Central memory CD4-positive, alpha-beta T cell (primary cell): ENCODE measurements around the gene AKAP5.
A peak's percentile ranks its signal among the peaks of the same experiment; 100 is the strongest.

Experiments used
- DNase-seq: peaks from one replicate; pipeline ENCODE4 v3.0.0; 2022
- total RNA-seq, 3 experiments: gene quantifications; one replicate each; lab custom pipeline; 2026; lab: John Stamatoyannopoulos, UW

AKAP5 gene
- total RNA-seq, result 0.19 to 1.8 (median 0.27) reads per million in 3 experiments

GRCh38 chr14:64465191-64465822, at the start of gene AKAP5:
AKAP5 (plus strand) TSS chr14:64465499; CDS start chr14:64468395, 2,896 bp downstream.
- DNase-seq, result peak; percentile 63

- no peak for DNase-seq
Measured at GRCh38 chr14:64416348-64416932, 48.9 kb upstream of the AKAP5 start.

GRCh38 chr14:64417055-64417770, 48.1 kb upstream of the AKAP5 start:
- no peak for DNase-seq

DNA sequence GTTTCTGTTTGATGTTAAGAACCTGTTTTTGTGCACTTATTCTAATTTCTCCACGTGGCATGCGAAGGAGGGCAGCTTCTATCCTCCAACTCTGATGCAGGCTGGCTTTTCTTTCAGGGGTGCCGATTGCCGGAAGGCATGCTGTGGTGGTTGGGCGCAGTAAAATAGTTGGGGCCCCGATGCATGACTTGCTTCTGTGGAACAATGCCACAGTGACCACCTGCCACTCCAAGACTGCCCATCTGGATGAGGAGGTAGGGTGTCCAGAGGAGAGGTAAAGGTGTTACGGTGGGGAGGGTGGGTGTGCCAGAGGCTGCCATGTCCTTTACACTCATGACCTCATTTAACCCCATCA, 47.6 kb upstream of the AKAP5 start:
- no peak for DNase-seq

DNA sequence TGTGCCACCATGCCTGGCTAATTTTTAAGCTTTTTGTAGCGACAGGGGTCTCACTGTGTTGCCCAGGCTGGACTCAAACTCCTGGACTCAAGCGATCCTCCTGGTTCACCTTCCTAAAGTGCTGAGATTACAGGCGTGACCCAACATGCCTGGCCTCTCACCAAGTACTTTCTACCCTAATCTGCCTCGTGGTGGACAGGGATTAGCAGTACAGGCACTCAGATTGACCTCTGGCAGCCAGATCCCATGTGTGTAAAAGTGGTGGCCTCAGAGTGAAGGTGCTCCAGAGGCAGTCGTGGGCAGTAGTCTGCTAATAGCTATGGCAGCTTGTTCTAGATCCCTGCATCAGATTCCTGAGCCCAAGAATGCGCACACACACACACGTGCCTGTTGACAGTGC, 46.3 kb upstream of the AKAP5 start:
- DNase-seq, result no peak

GRCh38 chr14:64421166-64421565, 44.1 kb upstream of the AKAP5 start:
- DNase-seq, result no peak

GRCh38 chr14:64422005-64422404, 43.3 kb upstream of the AKAP5 start:
- DNase-seq, result no peak

GRCh38 chr14:64422756-64423155, 42.5 kb upstream of the AKAP5 start:
- no peak for DNase-seq

DNA sequence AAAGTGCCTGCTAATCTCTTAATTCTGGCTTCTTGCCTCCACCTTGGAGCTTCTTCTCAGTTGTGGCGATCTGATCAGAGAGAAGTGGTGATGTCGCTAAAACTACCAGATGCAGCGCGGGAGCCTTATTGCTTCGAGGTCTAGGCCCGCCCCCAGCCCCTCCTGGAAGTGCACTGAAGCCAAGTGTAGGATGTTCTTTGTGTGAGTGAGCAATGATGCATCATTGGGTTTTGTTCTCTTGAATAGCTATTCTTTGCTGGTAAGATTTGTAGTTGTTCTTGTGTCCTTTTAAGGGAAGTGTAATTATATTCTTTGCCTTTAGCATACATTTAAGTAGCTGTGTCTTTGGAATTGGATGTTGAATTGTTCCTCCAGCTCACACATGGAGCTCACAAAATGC, 41.3 kb upstream of the AKAP5 start:
- no peak for DNase-seq

GRCh38 chr14:64434528-64434927, 30.8 kb upstream of the AKAP5 start:
- no peak for DNase-seq

DNA sequence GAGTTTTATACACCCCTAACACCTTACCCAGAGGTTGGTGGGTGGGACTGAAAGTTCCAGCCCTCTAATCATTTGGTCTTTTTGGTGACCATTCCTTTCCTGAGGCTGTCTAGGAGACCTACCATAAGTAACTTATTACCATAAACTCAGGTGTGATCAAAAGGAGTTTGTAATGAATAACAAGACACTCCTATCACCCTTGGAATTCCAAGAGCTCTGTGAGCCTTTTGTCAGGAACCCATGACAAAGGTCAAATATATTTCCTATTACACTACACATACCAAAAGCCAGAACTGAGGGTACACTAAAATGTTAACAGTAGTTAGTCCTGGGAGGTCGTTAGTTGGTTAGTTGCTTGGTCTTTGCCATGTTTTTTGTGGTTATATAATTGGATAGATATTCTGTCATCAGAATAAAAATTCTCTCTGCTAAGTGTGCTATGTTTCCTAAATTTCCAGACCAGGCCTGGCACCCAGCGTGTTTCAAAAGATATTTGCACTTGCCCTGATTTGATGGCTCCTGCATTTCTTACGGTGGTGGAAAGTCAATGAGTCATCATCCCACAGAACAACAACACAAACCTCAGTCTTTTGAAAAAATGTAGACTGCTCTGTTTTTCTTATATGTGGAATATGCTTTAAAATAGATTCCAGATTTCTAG, 27.0 kb upstream of the AKAP5 start:
- DNase-seq, result no peak

GRCh38 chr14:64439141-64439540, 26.2 kb upstream of the AKAP5 start:
- DNase-seq, result no peak

DNA sequence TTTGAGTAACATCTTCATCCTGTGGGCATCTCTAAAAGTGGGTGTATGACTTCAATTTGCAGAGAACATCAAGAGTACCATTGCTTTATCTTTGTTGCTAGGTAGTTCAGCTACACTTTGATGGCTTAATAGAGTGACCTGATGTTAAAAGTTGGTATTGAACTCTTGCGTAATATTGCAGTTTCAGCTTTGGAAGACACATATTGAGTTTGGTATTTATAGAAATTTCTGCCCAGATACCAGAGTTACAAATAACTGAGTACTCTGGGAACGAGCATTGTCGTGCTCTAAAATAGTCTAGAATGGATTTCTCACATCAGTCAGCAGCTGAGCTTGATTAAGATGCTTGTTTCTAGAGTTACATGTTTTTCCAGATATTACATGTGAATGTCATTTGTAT, 24.8 kb upstream of the AKAP5 start:
- DNase-seq, result no peak

- no peak for DNase-seq
Measured at GRCh38 chr14:64442300-64442988, 22.9 kb upstream of the AKAP5 start.

DNA sequence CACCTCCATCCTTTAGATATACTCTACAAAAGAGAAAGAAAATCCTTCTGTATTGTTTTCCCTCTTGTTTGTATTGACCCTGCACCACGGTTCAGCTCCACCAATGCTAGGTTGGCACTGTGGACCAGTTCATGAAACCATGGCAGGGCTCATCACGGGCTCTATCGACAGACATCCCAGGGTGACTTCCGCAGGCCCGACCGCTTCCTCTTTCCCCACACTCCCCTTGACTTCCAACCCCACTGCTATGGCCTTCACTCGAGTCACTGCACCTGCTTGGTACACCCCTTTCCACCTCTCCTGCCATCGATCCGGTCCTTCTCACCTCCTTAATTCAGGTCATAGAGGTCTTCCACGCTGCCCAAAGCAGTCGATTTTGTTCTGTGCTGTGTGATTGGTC, 21.2 kb upstream of the AKAP5 start:
- no peak for DNase-seq

- peak; percentile 16 for DNase-seq
Measured at GRCh38 chr14:64444984-64445845, 20.1 kb upstream of the AKAP5 start.

DNA sequence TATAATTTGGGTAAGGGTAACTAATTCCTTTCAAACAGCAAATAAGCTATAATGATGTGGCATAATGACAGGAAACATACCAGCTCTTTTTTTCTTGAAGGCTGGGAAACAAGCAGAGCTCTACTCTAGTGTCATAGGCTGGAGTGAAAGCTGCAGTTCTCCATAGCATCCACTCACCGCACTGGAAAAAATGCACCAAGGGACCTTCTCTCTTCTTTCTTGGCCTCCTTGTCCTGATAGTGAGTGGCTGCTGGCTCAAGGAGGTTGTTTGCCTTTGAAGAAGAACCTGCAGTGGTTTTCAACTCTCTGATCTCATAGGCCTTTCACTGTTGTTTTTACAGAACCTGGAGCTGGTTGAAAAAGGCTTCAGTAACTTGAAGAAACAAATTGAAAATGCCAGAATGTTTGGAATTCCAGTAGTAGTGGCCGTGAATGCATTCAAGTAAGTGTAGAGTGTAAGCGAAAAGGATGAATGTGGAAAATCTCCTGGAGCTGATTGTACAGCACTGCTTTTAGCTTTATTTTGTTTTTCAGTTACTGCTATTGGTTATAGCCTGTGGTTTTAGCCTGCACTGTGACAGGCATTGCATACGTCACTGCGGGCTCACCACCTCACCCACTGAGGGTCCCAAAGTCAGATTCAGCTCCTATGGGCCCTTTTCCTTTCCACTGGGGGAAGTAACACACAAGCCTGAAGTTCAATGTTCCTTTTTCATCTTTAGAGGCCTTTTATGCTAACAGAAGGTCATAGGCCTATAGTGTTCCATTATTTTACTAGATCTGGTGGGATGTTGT, 17.2 kb upstream of the AKAP5 start:
- DNase-seq, result no peak

DNA sequence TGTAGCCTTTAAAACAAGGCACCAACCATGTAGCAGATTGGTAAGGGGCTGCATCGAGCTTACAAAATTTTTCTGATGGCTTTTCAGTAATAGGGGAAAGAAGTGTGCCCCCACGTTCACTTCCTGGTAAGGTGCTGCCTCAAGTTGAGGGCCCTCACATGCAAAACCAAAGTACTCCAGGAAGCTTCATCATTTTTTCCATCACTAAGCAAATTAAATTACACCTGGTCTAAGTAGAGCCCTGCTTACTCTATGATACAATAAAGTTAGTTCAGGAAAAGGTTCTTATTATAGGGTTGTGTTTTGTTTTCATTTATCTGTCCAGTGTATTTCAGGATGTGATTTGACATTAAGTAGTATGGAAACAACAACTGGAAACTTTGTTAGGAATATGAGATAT, 15.0 kb upstream of the AKAP5 start:
- DNase-seq, result no peak

- no peak for DNase-seq
Measured at GRCh38 chr14:64454671-64455070, 10.6 kb upstream of the AKAP5 start.

GRCh38 chr14:64459405-64460136, 5.7 kb upstream of the AKAP5 start:
- DNase-seq, result no peak

DNA sequence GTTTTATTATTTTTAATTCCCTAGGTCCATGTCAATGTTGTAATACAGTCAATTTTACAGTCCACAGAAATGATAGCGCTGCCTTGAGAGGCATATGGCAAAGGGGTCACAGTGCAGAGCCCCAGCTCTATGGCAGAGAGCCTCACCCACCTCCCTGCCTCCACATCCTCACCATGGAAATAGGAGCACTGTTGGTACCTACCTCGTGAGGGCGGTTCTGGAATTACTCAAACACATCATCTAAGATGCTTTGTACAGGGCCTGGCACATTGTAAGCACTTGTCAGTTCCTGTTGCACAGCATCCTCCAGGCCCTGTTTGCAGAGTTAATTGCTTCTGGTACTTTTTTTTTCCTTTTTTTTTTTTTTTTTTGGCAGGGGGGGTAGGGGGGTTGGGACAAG, 4.1 kb upstream of the AKAP5 start:
- no peak for DNase-seq
